GM12865 (cell line): ENCODE data around the gene ACTL10.

Experiments used
- DNase-seq: peaks from one replicate; pipeline ENCODE4 v3.0.0; 2010; ENCODE audit warnings: low read depth
- H3K4me3 ChIP-seq: 2 replicates; pipeline ENCODE4 v1.5.1; 2011; ENCODE audit warnings: mild to moderate bottlenecking, low read depth, low read length, control low read depth
- CTCF ChIP-seq: IDR thresholded peaks from 2 replicates; pipeline ENCODE4 v1.5.1; 2011; ENCODE audit warnings: low read length, control low read depth, low read depth, inconsistent platforms; ENCODE audit not compliant: insufficient read depth; ENCODE audit errors: missing control alignments

ACTL10 gene

GRCh38 chr20:33664085-33664761, 2.5 kb upstream of the ACTL10 start:
- TF ChIP-seq CTCF, result no peak
- H3K4me3 ChIP-seq, result peak overlapping the region; percentile 78
- DNase-seq, result peak; percentile 42

GRCh38 chr20:33664762-33665144, 2.0 kb upstream of the ACTL10 start:
- DNase-seq, result no peak
- no peak for TF ChIP-seq CTCF
- no peak overlapping the region for H3K4me3 ChIP-seq

- peak; percentile 5 for TF ChIP-seq CTCF
- peak overlapping the region; percentile 61 for H3K4me3 ChIP-seq
- DNase-seq, result peak; percentile 70
Observed at GRCh38 chr20:33667245-33667675, 517 bp downstream of the ACTL10 start.

GRCh38 chr20:33667676-33668465, 1.1 kb downstream of the ACTL10 start:
- TF ChIP-seq CTCF, result peak; percentile 96
- DNase-seq, result peak; percentile 90
- H3K4me3 ChIP-seq, result peak overlapping the region; percentile 61

GRCh38 chr20:33668466-33669155, 1.9 kb downstream of the ACTL10 start:
- TF ChIP-seq CTCF, result no peak
- DNase-seq, result no peak
- H3K4me3 ChIP-seq, result no peak overlapping the region

- H3K4me3 ChIP-seq, result no peak overlapping the region
- no peak for DNase-seq
- no peak for TF ChIP-seq CTCF
Observed at GRCh38 chr20:33669224-33669623, 2.5 kb downstream of the ACTL10 start.
